Ovary (tissue), 9 donors: ENCODE measurements around the gene CAMTA1. TPM values are rescaled to one million over a fixed set of nuclear protein-coding genes. Genes with fewer than 3 reads are reported as not detected.

Experiments used
- DNase-seq, 5 donors: peaks; one replicate each; pipeline ENCODE4 v3.0.0-alpha.2; 2019 to 2020
- H3K27ac ChIP-seq, 2 donors: fragments of 200-600 bp; one replicate each; pipeline versions ENCODE4 v1.5.1 to v1.8.0; 2019 to 2022
- H3K27me3 ChIP-seq: fragments of 200-600 bp; one replicate; pipeline ENCODE4 v1.8.0; 2022
- H3K36me3 ChIP-seq: fragments of 200-600 bp; sonication (generic); one replicate; pipeline ENCODE4 v1.5.1; 2019
- H3K4me1 ChIP-seq: one replicate; pipeline ENCODE4 v1.8.1; 2013; ENCODE audit warnings: mild to moderate bottlenecking, moderate library complexity; ENCODE audit not compliant: insufficient read depth
- H3K4me3 ChIP-seq: fragments of 200-600 bp; sonication (generic); one replicate; pipeline ENCODE4 v1.5.1; 2017
- H3K9me3 ChIP-seq, 2 donors: fragments of 200-600 bp in 1 of 2; sonication (generic) in 1 of 2; one replicate each; pipeline versions ENCODE4 v1.5.1 to v1.8.1; 2013 to 2019; ENCODE audit warnings: mild to moderate bottlenecking in 1 of 2, moderate library complexity in 1 of 2
- EP300 ChIP-seq: sonication (generic); formaldehyde crosslinking; IDR thresholded peaks from one replicate; pipeline ENCODE4 v1.6.1; 2017; ENCODE audit warnings: antibody characterized with exemption
- POLR2A ChIP-seq: fragments of 450-650 bp; IDR thresholded peaks from one replicate; pipeline ENCODE4 v1.6.1; 2017; ENCODE audit warnings: antibody characterized with exemption, mild to moderate bottlenecking, moderate library complexity
- WGBS, 3 donors: extraction: QIAGEN DNeasy Blood & Tissue Kit in 1 of 3; methylation state at CpG; one replicate each; pipeline versions ENCODE4 v1.1.5 to v1.1.7; 2013 to 2017; 5-methylcytosine and 5-hydroxymethylcytosine counted together
- intact Hi-C, 4 donors: fragments of 100-400 bp; cut with DNase I; formaldehyde crosslinking; loops; one replicate each; pipeline versions ENCODE4 v1.11.0 to v1.15.1; 2022 to 2023
- polyA plus RNA-seq, 2 donors: library from polyadenylated mRNA; stranded (reverse); fragments of 200-250 nt in 1 of 2; fragments of 350-450 nt in 1 of 2; fragmentation: Illumina TruSeq in 1 of 2; extraction: RNeasy Lipid Tissue Mini Kit (QIAGEN cat#74804) in 1 of 2; gene quantifications; one replicate each; pipeline ENCODE4 v1.2.3, GENCODE V29; 2013 to 2014
- total RNA-seq, 7 donors: library from RNA; depleted of rRNA in 2 of 7; stranded (reverse); fragments of >200 nt in 2 of 7; fragmentation: NEBNext Ultra II Directional in 3 of 7; extraction: Animal tissue kit (Norgen Biotek cat#: 25700) in 3 of 7; gene quantifications; one replicate each; pipeline versions ENCODE4 v1.1.0 to v1.2.4, GENCODE V29; 2016 to 2023
- TF ChIP-seq, protein P1 (sequence below), 3 donors: fragments of 450-650 bp in 2 of 3; fragments of 200-600 bp in 1 of 3; IDR thresholded peaks; one replicate each; pipeline versions ENCODE4 v1.5.1 to v1.8.0; 2016 to 2022; ENCODE audit warnings: antibody characterized with exemption in 3 of 3, mild to moderate bottlenecking in 1 of 3
- donor health status: DM: no; HTN: no; CAD: no; lungs with moderate emphysema.
- donor health status: DM: no; HTN: no; CAD: no.
- donor health status: Bipolar disorder and iron deficiency.
- donor health status: DM: yes; HTN: yes; CAD: no.
- donor health status: DM: no; HTN: no; CAD: no.
- donor health status: DM: yes; HTN: yes; CAD: no.

The CAMTA1 gene
- total and polyA plus RNA-seq, 9 donors, result 51.1 to 150 (median 67.4) TPM

DNA sequence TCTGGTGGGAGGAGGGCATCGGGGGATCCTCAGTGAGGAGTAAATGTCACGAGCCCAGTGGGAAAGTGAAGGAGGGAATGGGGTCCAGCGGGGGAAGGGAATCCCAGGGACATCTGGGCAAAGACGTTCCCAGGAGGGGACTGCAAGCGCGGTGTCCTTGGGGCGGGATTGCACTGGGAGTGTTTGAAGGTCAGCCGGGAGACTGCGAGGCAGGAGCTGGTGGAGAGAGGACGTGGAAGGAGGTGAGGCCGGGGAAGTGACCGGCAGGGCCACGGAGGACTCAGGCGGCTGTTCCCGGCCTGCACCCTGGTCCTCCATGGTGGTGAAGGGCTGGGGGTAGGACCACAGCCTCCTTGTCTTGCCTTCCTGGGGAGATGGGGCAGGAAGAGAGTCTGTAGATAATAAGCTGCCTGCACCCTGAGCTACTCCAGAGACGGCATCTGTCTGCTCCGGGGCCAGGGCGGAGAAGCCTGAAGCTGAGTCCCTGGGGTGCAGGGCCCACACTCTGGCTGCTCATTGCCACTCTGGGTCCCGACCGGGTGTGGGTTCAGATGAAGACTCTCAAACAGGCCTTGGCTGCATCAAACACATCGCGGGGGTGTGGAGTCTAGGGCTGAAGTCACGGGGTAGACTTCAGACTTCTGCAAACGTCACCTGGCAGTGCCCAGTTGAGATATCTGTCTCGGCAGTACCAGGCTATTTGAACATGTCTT is 264.8 kb downstream of the CAMTA1 start:
- 60 to 72% (median 70%) methylated on average over 25 of the region's 25 CpGs for WGBS, 3 donors
- H3K27ac ChIP-seq, result no peak overlapping the region
- intact Hi-C loops, result loop anchor here in 2 of 4 donors (10.0 kb wide), 1 partner anchor 595 kb away; no protein-coding TSS in a partner anchor
- no peaks in the 10 kb centered on the region for H3K4me1 ChIP-seq
- no peak overlapping the region for H3K4me3 ChIP-seq
- H3K27me3 ChIP-seq, result no peaks in the 10 kb centered on the region
- H3K36me3 ChIP-seq, result no peaks in the 10 kb centered on the region
- DNase-seq, result no peak
- TF ChIP-seq EP300 (no peak), POLR2A (no peak)
- TF ChIP-seq, protein P1, sequence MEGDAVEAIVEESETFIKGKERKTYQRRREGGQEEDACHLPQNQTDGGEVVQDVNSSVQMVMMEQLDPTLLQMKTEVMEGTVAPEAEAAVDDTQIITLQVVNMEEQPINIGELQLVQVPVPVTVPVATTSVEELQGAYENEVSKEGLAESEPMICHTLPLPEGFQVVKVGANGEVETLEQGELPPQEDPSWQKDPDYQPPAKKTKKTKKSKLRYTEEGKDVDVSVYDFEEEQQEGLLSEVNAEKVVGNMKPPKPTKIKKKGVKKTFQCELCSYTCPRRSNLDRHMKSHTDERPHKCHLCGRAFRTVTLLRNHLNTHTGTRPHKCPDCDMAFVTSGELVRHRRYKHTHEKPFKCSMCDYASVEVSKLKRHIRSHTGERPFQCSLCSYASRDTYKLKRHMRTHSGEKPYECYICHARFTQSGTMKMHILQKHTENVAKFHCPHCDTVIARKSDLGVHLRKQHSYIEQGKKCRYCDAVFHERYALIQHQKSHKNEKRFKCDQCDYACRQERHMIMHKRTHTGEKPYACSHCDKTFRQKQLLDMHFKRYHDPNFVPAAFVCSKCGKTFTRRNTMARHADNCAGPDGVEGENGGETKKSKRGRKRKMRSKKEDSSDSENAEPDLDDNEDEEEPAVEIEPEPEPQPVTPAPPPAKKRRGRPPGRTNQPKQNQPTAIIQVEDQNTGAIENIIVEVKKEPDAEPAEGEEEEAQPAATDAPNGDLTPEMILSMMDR (IDR thresholded peaks at IDR 0.05), result no peak
- no peaks in the 10 kb centered on the region for H3K9me3 ChIP-seq

- TF ChIP-seq POLR2A, result no peak
- TF ChIP-seq, protein P1 (IDR thresholded peaks at IDR 0.05), result no peak
- TF ChIP-seq EP300, result no peak
- H3K36me3 ChIP-seq, result no peaks in the 10 kb centered on the region
- no peaks in the 10 kb centered on the region for H3K9me3 ChIP-seq
- no peaks in the 10 kb centered on the region for H3K27me3 ChIP-seq
- no peak overlapping the region for H3K4me3 ChIP-seq
- no peak overlapping the region for H3K27ac ChIP-seq
- intact Hi-C loops, result loop anchor here in 1 of 4 donors (10.0 kb wide), 1 partner anchor 594 kb away; no protein-coding TSS in a partner anchor
- DNase-seq, result no peak
- WGBS, 3 donors, result 60 to 63% (median 63%) methylated on average over 32 of the region's 32 CpGs
- no peaks in the 10 kb centered on the region for H3K4me1 ChIP-seq
Measured at GRCh38 chr1:7050751-7051665, 265.8 kb downstream of the CAMTA1 start.

DNA sequence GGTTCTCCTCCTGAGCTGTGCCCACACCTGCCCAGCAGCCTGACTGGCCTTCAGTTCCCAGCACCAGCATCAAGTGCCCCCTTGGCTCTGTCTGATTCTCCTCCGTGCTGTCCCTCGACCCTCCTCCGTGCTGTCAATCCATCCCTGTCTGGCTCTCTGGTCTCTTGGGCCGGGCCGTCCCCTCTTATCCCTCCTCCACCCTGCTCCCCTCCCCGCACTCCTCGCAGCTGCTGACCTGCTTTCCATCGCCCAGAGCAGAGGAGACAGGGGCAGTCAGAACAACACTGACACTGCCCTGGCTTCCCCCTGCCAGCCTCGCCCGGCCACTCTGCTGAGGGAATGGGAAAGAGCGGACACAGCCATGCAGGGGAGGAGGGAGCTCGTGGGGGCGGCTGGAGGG is 267.4 kb downstream of the CAMTA1 start:
- TF ChIP-seq EP300, result no peak
- no peak for TF ChIP-seq POLR2A
- TF ChIP-seq, protein P1 (IDR thresholded peaks at IDR 0.05), result no peak
- H3K27ac ChIP-seq, result no peak overlapping the region
- no peaks in the 10 kb centered on the region for H3K9me3 ChIP-seq
- H3K4me1 ChIP-seq, result no peaks in the 10 kb centered on the region
- intact Hi-C loops, result loop anchor here in 1 of 4 donors (10.0 kb wide), 1 partner anchor 592 kb away; no protein-coding TSS in a partner anchor
- no peak for DNase-seq
- WGBS, 3 donors, result 56 to 68% (median 66%) methylated on average over 13 of the region's 13 CpGs
- no peaks in the 10 kb centered on the region for H3K27me3 ChIP-seq
- H3K4me3 ChIP-seq, result no peak overlapping the region
- H3K36me3 ChIP-seq, result no peaks in the 10 kb centered on the region

GRCh38 chr1:7060745-7061144 is 275.5 kb downstream of the CAMTA1 start:
- H3K9me3 ChIP-seq, result no peaks in the 10 kb centered on the region
- no peaks in the 10 kb centered on the region for H3K36me3 ChIP-seq
- WGBS, 3 donors, result 39 to 70% (median 43%) methylated on average over 12 of the region's 12 CpGs
- H3K27ac ChIP-seq, result no peak overlapping the region
- H3K4me3 ChIP-seq, result no peak overlapping the region
- intact Hi-C loops, result loop anchor here in 1 of 4 donors (10.0 kb wide), 1 partner anchor 336 kb away; no protein-coding TSS in a partner anchor
- H3K27me3 ChIP-seq, result no peaks in the 10 kb centered on the region
- no peaks in the 10 kb centered on the region for H3K4me1 ChIP-seq
- TF ChIP-seq EP300, result no peak
- TF ChIP-seq, protein P1 (IDR thresholded peaks at IDR 0.05), result no peak
- no peak for TF ChIP-seq POLR2A
- no peak for DNase-seq
